Measurements from ENCODE around the gene ALKBH5. TPM values are rescaled to one million over a fixed set of nuclear protein-coding genes. Genes with fewer than 3 reads are reported as not detected.

The ALKBH5 gene
- total RNA-seq, 4 donors from 2014 or later = 188 to 271 (median 224) TPM

DNA sequence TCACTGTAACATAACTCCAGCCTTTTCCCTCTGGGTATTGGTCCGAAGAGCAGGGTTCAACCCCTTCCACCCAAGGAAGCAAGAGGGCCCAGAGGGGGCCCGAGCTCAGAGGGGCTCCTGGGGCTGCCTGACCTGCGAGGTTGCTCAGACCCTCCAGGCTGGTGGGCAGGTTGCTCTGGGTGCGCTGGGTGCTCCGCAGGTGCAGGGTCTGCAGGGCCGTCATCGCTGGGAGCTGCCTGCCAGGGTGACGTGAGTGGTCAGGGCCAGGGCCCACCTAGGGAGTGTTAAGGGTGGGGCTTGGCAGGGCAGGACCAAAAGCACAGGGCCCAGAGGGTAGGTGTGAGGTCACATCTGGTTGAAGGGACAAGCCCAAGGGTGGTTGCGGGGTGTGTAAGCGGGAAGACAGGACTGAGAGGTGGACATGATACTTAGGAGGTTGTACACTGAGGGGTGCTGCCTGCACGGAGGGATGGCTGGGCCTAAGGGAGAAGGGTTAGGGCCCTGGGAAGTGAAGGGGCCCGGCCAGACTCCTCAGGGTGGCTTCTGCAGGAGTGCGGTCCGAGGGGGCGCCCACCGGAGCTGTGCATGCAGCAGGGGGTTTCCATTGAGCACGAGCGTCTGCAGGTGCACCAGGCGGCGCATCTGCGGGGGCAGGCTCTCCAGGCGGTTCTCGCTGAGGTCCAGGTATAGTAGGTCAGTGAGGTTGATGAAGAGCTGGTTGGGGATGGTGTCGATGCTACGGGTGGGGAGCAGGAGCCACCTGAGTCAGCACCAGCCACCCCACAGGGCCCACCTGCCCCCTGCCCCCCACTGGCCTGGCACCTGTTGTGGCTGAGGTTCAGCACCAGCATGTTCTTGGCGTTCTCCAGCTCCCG, 70.6 kb downstream of the ALKBH5 start:
- no peak overlapping the region for H3K4me3 ChIP-seq
- H3K27me3 ChIP-seq = no peaks in the 10 kb centered on the region
- H3K4me1 ChIP-seq = peaks cover 28 to 29% of the 10 kb centered on the region in 2 donors
- no peaks in the 10 kb centered on the region for H3K9me3 ChIP-seq
- intact Hi-C loops (cut with DNase I; ENCODE audit: low total_unique reads) (no loop called here), in situ Hi-C loops (cut with MboI; ENCODE audit: low sequenced_read_pairs in 4 of 4) (no loop called here)
- peaks cover 0 to 75% of the 10 kb centered on the region in 2 donors for H3K36me3 ChIP-seq
- peak overlapping the region in 2 of 4 donors; percentile 98 to 99 for H3K27ac ChIP-seq
- ATAC-seq = no peak
- TF ChIP-seq POLR2A (IDR thresholded peaks at IDR 0.05) = no peak
- no peak for TF ChIP-seq CTCF (IDR thresholded peaks at IDR 0.05 in 4 of 5, conservative IDR thresholded peaks at IDR 0.05 in 1 of 5)
- DNase-seq = no peak

DNA sequence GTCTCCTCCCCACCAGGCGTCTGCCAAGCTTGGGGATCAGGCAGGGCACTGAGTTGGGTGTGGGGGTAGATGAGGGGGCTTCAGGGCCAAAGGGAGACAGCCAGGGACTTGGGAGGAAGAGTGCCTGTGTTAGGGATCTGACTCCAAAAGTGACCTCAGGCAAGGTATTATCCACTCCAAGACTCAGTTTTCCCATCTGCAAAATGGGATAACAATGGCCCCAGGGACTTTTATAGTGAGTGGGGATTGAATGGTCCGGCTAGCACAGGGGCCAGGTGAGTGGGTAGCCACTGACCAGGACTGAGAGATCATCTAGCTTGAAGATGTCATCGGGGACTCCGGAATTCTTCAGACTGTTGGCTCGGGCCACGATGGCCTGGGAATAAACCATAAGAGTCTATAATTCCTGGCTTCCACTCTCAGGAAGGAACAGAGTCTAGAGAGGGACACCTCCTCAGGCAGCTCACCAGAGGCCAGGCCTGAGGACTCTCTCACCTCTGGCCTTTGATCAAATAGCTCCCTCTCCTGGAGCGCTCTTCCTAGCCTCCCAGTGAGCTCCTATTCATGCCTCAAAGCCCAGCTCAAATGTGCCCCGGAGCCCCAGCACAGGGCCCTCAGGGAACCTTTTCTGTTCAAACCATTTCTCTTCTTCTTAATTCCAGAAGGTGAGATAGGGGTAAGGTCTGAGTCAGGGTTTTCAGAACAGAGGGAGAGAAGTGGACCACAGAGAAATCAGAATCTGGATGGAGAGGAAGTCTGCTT, 71.4 kb downstream of the ALKBH5 start:
- intact Hi-C loops (cut with DNase I; ENCODE audit: low total_unique reads) (no loop called here), in situ Hi-C loops (cut with MboI; ENCODE audit: low sequenced_read_pairs in 4 of 4) (no loop called here)
- H3K4me1 ChIP-seq = peaks cover 36 to 37% of the 10 kb centered on the region in 2 donors
- TF ChIP-seq POLR2A (IDR thresholded peaks at IDR 0.05) (no peak), CTCF (IDR thresholded peaks at IDR 0.05 in 4 of 5, conservative IDR thresholded peaks at IDR 0.05 in 1 of 5) (no peak)
- peaks cover 0 to 69% of the 10 kb centered on the region in 2 donors for H3K36me3 ChIP-seq
- H3K9me3 ChIP-seq = no peaks in the 10 kb centered on the region
- no peak overlapping the region for H3K4me3 ChIP-seq
- ATAC-seq = no peak
- no peaks in the 10 kb centered on the region for H3K27me3 ChIP-seq
- DNase-seq = no peak
- peak overlapping the region in 3 of 4 donors; percentile 98 to 100 (median 99) for H3K27ac ChIP-seq

- peaks cover 0 to 56% of the 10 kb centered on the region in 2 donors for H3K36me3 ChIP-seq
- no peak for ATAC-seq
- H3K27me3 ChIP-seq = no peaks in the 10 kb centered on the region
- in situ Hi-C loops (cut with MboI; ENCODE audit: low sequenced_read_pairs in 4 of 4) = no loop called here
- no peak overlapping the region for H3K4me3 ChIP-seq
- H3K9me3 ChIP-seq = no peaks in the 10 kb centered on the region
- peaks cover 38 to 39% of the 10 kb centered on the region in 2 donors for H3K4me1 ChIP-seq
- TF ChIP-seq POLR2A (IDR thresholded peaks at IDR 0.05) (no peak), CTCF (IDR thresholded peaks at IDR 0.05 in 4 of 5, conservative IDR thresholded peaks at IDR 0.05 in 1 of 5) (no peak)
- DNase-seq = no peak
- peak overlapping the region; percentile 98 to 100 (median 99) for H3K27ac ChIP-seq
- intact Hi-C loops (cut with DNase I; ENCODE audit: low total_unique reads) = no loop called here
Measured at GRCh38 chr17:18256351-18256750, 72.7 kb downstream of the ALKBH5 start.

DNA sequence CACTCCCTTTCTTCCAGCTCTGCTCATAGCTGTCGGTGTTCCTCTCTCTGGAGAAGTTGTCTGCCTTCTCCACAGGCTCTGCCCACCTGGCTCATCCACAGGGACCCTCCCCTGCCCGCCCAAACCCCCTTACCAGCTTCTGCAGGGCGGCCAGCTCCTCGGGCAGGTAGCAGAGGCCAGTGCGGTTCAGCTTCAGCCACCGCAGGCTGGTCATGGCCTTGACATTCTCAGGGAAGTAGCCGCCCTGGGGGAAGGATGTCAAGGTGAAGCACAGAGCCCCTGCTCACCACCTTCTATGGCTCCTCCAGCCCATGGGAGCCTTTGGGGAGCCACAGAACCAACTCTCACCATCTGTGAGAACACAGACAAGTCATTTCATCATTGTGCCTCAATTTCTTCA, 73.1 kb downstream of the ALKBH5 start:
- Histone ChIP-seq H3K4me3 (peak overlapping the region; percentile 92 to 98 (median 94)), H3K36me3 (peaks cover 0 to 51% of the 10 kb centered on the region in 2 donors), H3K27ac (peak overlapping the region; percentile 98 to 100 (median 99)), H3K9me3 (no peaks in the 10 kb centered on the region), H3K4me1 (peaks cover 42 to 43% of the 10 kb centered on the region in 2 donors), H3K27me3 (no peaks in the 10 kb centered on the region)
- TF ChIP-seq CTCF (IDR thresholded peaks at IDR 0.05 in 4 of 5, conservative IDR thresholded peaks at IDR 0.05 in 1 of 5) (no peak), POLR2A (IDR thresholded peaks at IDR 0.05) (no peak)
- in situ Hi-C loops (cut with MboI; ENCODE audit: low sequenced_read_pairs in 4 of 4) (no loop called here), intact Hi-C loops (cut with DNase I; ENCODE audit: low total_unique reads) (no loop called here)
- ATAC-seq (no peak), DNase-seq (no peak)
